Activated T-cell treated with anti-CD3 and anti-CD28 coated beads, Interleukin-2, amount 50 U/mL, for 72 hours (primary cell): ENCODE results near the gene UPK1A. TPM values are rescaled to one million over a fixed set of nuclear protein-coding genes. Genes with fewer than 3 reads are reported as not detected.
A peak's percentile ranks its signal among the peaks of the same experiment; 100 is the strongest.

Experiments
- ATAC-seq, 2 donors: fragments of 150-1000 bp; cut with Tn5 transposase; replicated peaks in 1 of 2; 2 replicates each; pipeline ENCODE4 v1.10.0; 2021; ENCODE audit warnings: moderate library complexity in 2 of 2, mild to moderate bottlenecking in 1 of 2
- DNase-seq, 2 donors: peaks; one replicate each; pipeline ENCODE4 v3.0.0; 2021 to 2022; ENCODE audit warnings: mixed read lengths in 1 of 2
- H3K27ac Mint-ChIP-seq: one replicate; pipeline ENCODE4 v1.8.0; 2022; ENCODE audit warnings: mild to moderate bottlenecking, moderate library complexity, mixed read lengths
- H3K27me3 Mint-ChIP-seq: one replicate; pipeline ENCODE4 v1.8.0; 2022; ENCODE audit warnings: low read depth, mixed read lengths
- H3K36me3 Mint-ChIP-seq, 2 donors: one replicate each; pipeline ENCODE4 v1.8.0; 2022; ENCODE audit warnings: mixed read lengths in 2 of 2, mild to moderate bottlenecking in 1 of 2; ENCODE audit not compliant: insufficient read depth in 2 of 2
- H3K4me1 Mint-ChIP-seq: one replicate; pipeline ENCODE4 v1.8.0; 2022; ENCODE audit warnings: low read depth, mixed read lengths
- H3K4me3 Mint-ChIP-seq, 2 donors: one replicate each; pipeline ENCODE4 v1.8.0; 2022; ENCODE audit warnings: mild to moderate bottlenecking in 2 of 2, mixed read lengths in 2 of 2, moderate library complexity in 2 of 2
- H3K9me3 Mint-ChIP-seq, 2 donors: one replicate each; pipeline ENCODE4 v1.8.0; 2022; ENCODE audit warnings: mixed read lengths in 2 of 2
- total RNA-seq, 2 donors: library from RNA; stranded (reverse); gene quantifications; one replicate each; pipeline ENCODE4 v1.2.3, GENCODE V29; 2022

Gene UPK1A
- total RNA-seq, 2 donors from 2014 or later = 0.86 to 0.93 TPM

- Mint-ChIP-seq H3K36me3 (peaks cover 3 to 14% of the 10 kb centered on the region in 2 donors), H3K9me3 (no peaks in the 10 kb centered on the region), H3K4me3 (no peak overlapping the region), H3K27me3 (no peaks in the 10 kb centered on the region), H3K4me1 (peaks cover 13% of the 10 kb centered on the region), H3K27ac (no peak overlapping the region)
- DNase-seq (no peak), ATAC-seq (no peak)
These were observed 29.2 kb upstream of the UPK1A start for GRCh38 chr19:35637165-35637564.

- H3K4me1 Mint-ChIP-seq = peaks cover 21% of the 10 kb centered on the region
- no peaks in the 10 kb centered on the region for H3K27me3 Mint-ChIP-seq
- DNase-seq (no peak), ATAC-seq (no peak)
- H3K9me3 Mint-ChIP-seq = no peaks in the 10 kb centered on the region
- peaks cover 1 to 10% of the 10 kb centered on the region in 2 donors for H3K36me3 Mint-ChIP-seq
- no peak overlapping the region for H3K4me3 Mint-ChIP-seq
- H3K27ac Mint-ChIP-seq = no peak overlapping the region
These were observed 27.0 kb upstream of the UPK1A start for GRCh38 chr19:35639321-35639639.

- H3K36me3 Mint-ChIP-seq = peaks cover 1 to 10% of the 10 kb centered on the region in 2 donors
- peaks cover 25% of the 10 kb centered on the region for H3K4me1 Mint-ChIP-seq
- no peaks in the 10 kb centered on the region for H3K27me3 Mint-ChIP-seq
- no peak overlapping the region for H3K27ac Mint-ChIP-seq
- H3K9me3 Mint-ChIP-seq = no peaks in the 10 kb centered on the region
- ATAC-seq (no peak), DNase-seq (no peak)
- H3K4me3 Mint-ChIP-seq = no peak overlapping the region
These were observed 26.5 kb upstream of the UPK1A start for GRCh38 chr19:35639863-35640262.

GRCh38 chr19:35641515-35642151, 24.7 kb upstream of the UPK1A start, which contains the start of gene ETV2:
Gene ETV2, plus strand, starts transcription at chr19:35641745. Its CDS starts 716 bp downstream, at chr19:35642461.
- peaks cover 0 to 1% of the 10 kb centered on the region in 2 donors for H3K36me3 Mint-ChIP-seq
- peak; percentile 53 to 69 for DNase-seq
- no peaks in the 10 kb centered on the region for H3K9me3 Mint-ChIP-seq
- peak within 1 kb of the TSS; percentile 38 for H3K27ac Mint-ChIP-seq
- no peak for ATAC-seq
- H3K4me3 Mint-ChIP-seq = peak within 1 kb of the TSS; percentile 91 to 92
- H3K4me1 Mint-ChIP-seq = peaks cover 35% of the 10 kb centered on the region
- H3K27me3 Mint-ChIP-seq = no peaks in the 10 kb centered on the region

GRCh38 chr19:35642312-35642711, 24.0 kb upstream of the UPK1A start:
- no peak overlapping the region for H3K27ac Mint-ChIP-seq
- no peak for ATAC-seq
- peaks cover 0 to 1% of the 10 kb centered on the region in 2 donors for H3K36me3 Mint-ChIP-seq
- H3K27me3 Mint-ChIP-seq = no peaks in the 10 kb centered on the region
- peak overlapping the region; percentile 91 to 92 for H3K4me3 Mint-ChIP-seq
- H3K9me3 Mint-ChIP-seq = no peaks in the 10 kb centered on the region
- DNase-seq = no peak
- peaks cover 37% of the 10 kb centered on the region for H3K4me1 Mint-ChIP-seq

- Mint-ChIP-seq H3K4me3 (peak overlapping the region; percentile 91 to 92), H3K4me1 (peaks cover 37% of the 10 kb centered on the region), H3K36me3 (peaks cover 0 to 1% of the 10 kb centered on the region in 2 donors), H3K27me3 (no peaks in the 10 kb centered on the region), H3K9me3 (no peaks in the 10 kb centered on the region), H3K27ac (no peak overlapping the region)
- ATAC-seq = no peak
- DNase-seq = no peak
These were observed 23.5 kb upstream of the UPK1A start for GRCh38 chr19:35642798-35643254.

- DNase-seq (peak; percentile 89), ATAC-seq (peak; percentile 54 to 56)
- H3K27me3 Mint-ChIP-seq = no peaks in the 10 kb centered on the region
- peak overlapping the region; percentile 91 to 92 for H3K4me3 Mint-ChIP-seq
- peak overlapping the region; percentile 50 for H3K27ac Mint-ChIP-seq
- H3K4me1 Mint-ChIP-seq = peaks cover 37% of the 10 kb centered on the region
- H3K36me3 Mint-ChIP-seq = no peaks in the 10 kb centered on the region
- H3K9me3 Mint-ChIP-seq = no peaks in the 10 kb centered on the region
These were observed 22.8 kb upstream of the UPK1A start for GRCh38 chr19:35643255-35644205.

- H3K27ac Mint-ChIP-seq = peak overlapping the region; percentile 88
- no peaks in the 10 kb centered on the region for H3K27me3 Mint-ChIP-seq
- peaks cover 46% of the 10 kb centered on the region for H3K4me1 Mint-ChIP-seq
These were observed 21.9 kb upstream of the UPK1A start for GRCh38 chr19:35644206-35644986.

GRCh38 chr19:35644987-35645679, 21.2 kb upstream of the UPK1A start:
- DNase-seq = peak; percentile 91 to 92
- Mint-ChIP-seq H3K36me3 (peaks cover 2 to 5% of the 10 kb centered on the region in 2 donors), H3K27ac (peak overlapping the region; percentile 88), H3K9me3 (no peaks in the 10 kb centered on the region), H3K4me1 (peaks cover 53% of the 10 kb centered on the region), H3K27me3 (no peaks in the 10 kb centered on the region), H3K4me3 (peak overlapping the region; percentile 91 to 92)
- ATAC-seq = peak; percentile 16 to 20

More at GRCh38 chr19:35644206-35644986, 21.9 kb upstream of the UPK1A start:
- ATAC-seq = peak; percentile 83 to 86
- peak overlapping the region; percentile 91 to 92 for H3K4me3 Mint-ChIP-seq
- peaks cover 2 to 5% of the 10 kb centered on the region in 2 donors for H3K36me3 Mint-ChIP-seq
- no peaks in the 10 kb centered on the region for H3K9me3 Mint-ChIP-seq
- DNase-seq = peak; percentile 98 to 99

- Mint-ChIP-seq H3K27ac (no peak overlapping the region), H3K36me3 (peaks cover 2 to 5% of the 10 kb centered on the region in 2 donors), H3K9me3 (no peaks in the 10 kb centered on the region), H3K4me3 (peak overlapping the region; percentile 91 to 92), H3K27me3 (no peaks in the 10 kb centered on the region), H3K4me1 (peaks cover 59% of the 10 kb centered on the region)
- ATAC-seq (no peak), DNase-seq (no peak)
These were observed 20.4 kb upstream of the UPK1A start for GRCh38 chr19:35645680-35646511.

- H3K36me3 Mint-ChIP-seq = peaks cover 2 to 12% of the 10 kb centered on the region in 2 donors
- H3K4me1 Mint-ChIP-seq = peaks cover 43% of the 10 kb centered on the region
- peak within 1 kb of the TSS; percentile 90 to 95 for H3K4me3 Mint-ChIP-seq
- DNase-seq (peak; percentile 92 to 96), ATAC-seq (peak; percentile 68 to 69)
- H3K9me3 Mint-ChIP-seq = no peaks in the 10 kb centered on the region
- H3K27me3 Mint-ChIP-seq = no peaks in the 10 kb centered on the region
- H3K27ac Mint-ChIP-seq = peak within 1 kb of the TSS; percentile 47
These were observed 18.0 kb upstream of the UPK1A start, which contains the start of gene COX6B1 for GRCh38 chr19:35648017-35648961. Gene COX6B1, plus strand, starts transcription at chr19:35648323. Its CDS starts 2,921 bp downstream, at chr19:35651244.
